K562 (cell line): Measurements from ENCODE around the gene TSC22D3. TPM values are rescaled to one million over a fixed set of nuclear protein-coding genes. Genes with fewer than 3 reads are reported as not detected.

ENCODE experiments used
- ATAC-seq: fragments of 200-7000 bp; cut with Tn5 transposase; 3 replicates; pipeline ENCODE4 v1.9.1; 2020; ENCODE audit warnings: moderate library complexity
- BruUV-seq: library from RNA; stranded (reverse); fragments of 400-500 nt; replicated peaks from 2 replicates; lab custom pipeline; 2021; lab: Mats Ljungman, UMichigan
- CTCF ChIA-PET: fragments of 300-600 bp; formaldehyde crosslinking; extraction: SDS; loops from one replicate; lab custom pipeline; 2021; ENCODE audit warnings: low intra/inter-chr PET ratio; lab: Yijun Ruan, JAX
- POLR2A ChIA-PET: fragments of 300-600, 350-650 bp; sonication (Branson Sonifier 250); formaldehyde crosslinking; extraction: SDS; loops from one replicate; lab custom pipeline; 2021; ENCODE audit warnings: antibody characterized with exemption, inconsistent platforms; lab: Yijun Ruan, JAX
- DNase-seq, 4 experiments: peaks; one replicate each; pipeline versions ENCODE4 v3.0.0 to v3.0.0-alpha.2; 2011 to 2018; ENCODE audit warnings: low spot score in 3 of 4, mixed read lengths in 3 of 4; ENCODE audit errors: extremely low read depth in 1 of 4
- FAIRE-seq: peaks from 2 replicates; lab custom pipeline; 2011; peaks lifted over from hg19 to GRCh38; lab: Jason Lieb, UNC
- H2AFZ ChIP-seq: 2 replicates; pipeline ENCODE4 v1.6.0; 2011; ENCODE audit warnings: low read depth, low read length, control low read depth, inconsistent platforms
- H3K27ac ChIP-seq: fragments of 200-600 bp; 3 replicates; pipeline ENCODE4 v1.8.0; 2011; ENCODE audit warnings: low read depth, mild to moderate bottlenecking, control low read depth, inconsistent platforms, low read length, moderate library complexity, mixed read lengths; ENCODE audit errors: extremely low read depth
- H3K27me3 ChIP-seq, 2 experiments: fragments of 300-600 bp in 1 of 2; 2 replicates in 1 of 2; 3 replicates in 1 of 2; pipeline versions ENCODE4 v1.6.0 to v1.8.0; 2011; ENCODE audit warnings: inconsistent platforms in 2 of 2, low read length in 2 of 2, mild to moderate bottlenecking in 1 of 2, mixed read lengths in 1 of 2, moderate library complexity in 1 of 2; ENCODE audit not compliant: control insufficient read depth in 2 of 2, insufficient read depth in 2 of 2
- H3K36me3 ChIP-seq: fragments of 300-600 bp; 3 replicates; pipeline ENCODE4 v1.8.0; 2011; ENCODE audit warnings: mild to moderate bottlenecking, low read length, inconsistent platforms; ENCODE audit not compliant: control insufficient read depth, insufficient read depth
- H3K4me1 ChIP-seq, 2 experiments: fragments of 200-600 bp in 1 of 2; replicated peaks in 1 of 2; 2 replicates in 1 of 2; 3 replicates in 1 of 2; pipeline versions ENCODE4 v1.5.1 to v1.8.0; 2011; ENCODE audit warnings: inconsistent platforms in 2 of 2, low read length in 2 of 2, mild to moderate bottlenecking in 1 of 2, mixed read lengths in 1 of 2, moderate library complexity in 1 of 2; ENCODE audit not compliant: control insufficient read depth in 2 of 2, insufficient read depth in 2 of 2
- H3K4me2 ChIP-seq: 2 replicates; pipeline ENCODE4 v1.6.1; 2011; ENCODE audit warnings: low read length, control low read depth, inconsistent platforms, mixed read lengths; ENCODE audit not compliant: insufficient read depth
- H3K4me3 ChIP-seq: fragments of 200-600 bp; sonication (generic), shearing (Covaris generic); 2 replicates; pipeline ENCODE4 v1.5.1; 2016; ENCODE audit warnings: control low read depth, inconsistent platforms
- H3K79me2 ChIP-seq: fragments of 200-600 bp; 3 replicates; pipeline ENCODE4 v1.8.0; 2011; ENCODE audit warnings: low read length, inconsistent platforms; ENCODE audit not compliant: control insufficient read depth, insufficient read depth
- H3K9ac ChIP-seq, 2 experiments: 2 replicates each; pipeline versions ENCODE4 v1.6.0 to v1.6.1; 2011; ENCODE audit warnings: low read depth in 2 of 2, low read length in 2 of 2, control low read depth in 1 of 2, inconsistent platforms in 1 of 2, mild to moderate bottlenecking in 1 of 2, mixed read lengths in 1 of 2; ENCODE audit not compliant: insufficient read depth in 1 of 2
- H3K9me1 ChIP-seq: one replicate; pipeline ENCODE4 v1.6.0; 2011; ENCODE audit warnings: inconsistent platforms, mild to moderate bottlenecking, low read length, moderate library complexity; ENCODE audit not compliant: control insufficient read depth, insufficient read depth
- H3K9me3 ChIP-seq: replicated peaks from 2 replicates; pipeline ENCODE4 v1.5.1; 2011; ENCODE audit warnings: low read depth, low read length, inconsistent platforms; ENCODE audit not compliant: control insufficient read depth, insufficient read depth
- H4K20me1 ChIP-seq: replicated peaks from 2 replicates; pipeline ENCODE4 v1.6.1; 2011; ENCODE audit warnings: low read length, inconsistent platforms, mixed read lengths; ENCODE audit not compliant: control insufficient read depth, insufficient read depth
- BRD9 ChIP-seq: fragments of 450-650 bp; IDR thresholded peaks from 2 replicates; pipeline ENCODE4 v1.6.1; 2018; ENCODE audit warnings: low read depth; ENCODE audit not compliant: partially characterized antibody
- CBX1 ChIP-seq: sonication (generic); IDR thresholded peaks from 2 replicates; pipeline ENCODE4 v1.6.1; 2016; ENCODE audit warnings: antibody characterized with exemption, low read depth, mild to moderate bottlenecking
- CBX5 ChIP-seq: IDR thresholded peaks from 2 replicates; pipeline ENCODE4 v1.6.1; 2014; ENCODE audit warnings: low read depth, borderline replicate concordance
- GTF2A2 ChIP-seq: IDR thresholded peaks from 2 replicates; pipeline ENCODE4 v1.6.1; 2016; ENCODE audit warnings: mild to moderate bottlenecking, missing genetic modification characterization, missing compliant biosample characterization
- NFIC ChIP-seq: fragments of 450-650 bp; IDR thresholded peaks from 2 replicates; pipeline ENCODE4 v1.6.1; 2017; ENCODE audit warnings: mild to moderate bottlenecking, inconsistent platforms
- ZMIZ1 ChIP-seq, 2 experiments: fragments of 150-350 bp in 1 of 2; IDR thresholded peaks; 2 replicates each; pipeline ENCODE4 v1.6.1; 2012 to 2016; ENCODE audit warnings: low read depth in 2 of 2, low read length in 2 of 2, mild to moderate bottlenecking in 1 of 2, moderate library complexity in 1 of 2
- WGBS: fragments of 100-300 bp; shearing (Covaris generic); methylation state at CpG from one replicate; pipeline ENCODE4 v1.1.6; 2016; ENCODE audit warnings: low coverage, mixed read lengths; ENCODE audit not compliant: insufficient coverage; ENCODE audit errors: missing lambda C conversion rate; 5-methylcytosine and 5-hydroxymethylcytosine counted together
- in situ Hi-C: fragments of 300-500 bp; cut with MboI; formaldehyde crosslinking; loops from 4 replicates; pipeline ENCODE4 v1.15.0; 2018; ENCODE audit warnings: inconsistent platforms, mixed read lengths
- intact Hi-C: fragments of 100-400 bp; cut with micrococcal nuclease; formaldehyde crosslinking; loops from 2 replicates; pipeline ENCODE4 v1.14.2; 2022
- polyA plus RNA-seq, 8 experiments: library from polyadenylated mRNA; depleted of rRNA in 4 of 8; stranded (reverse) in 5 of 8; unstranded in 3 of 8; fragments of >200 nt; fragmentation: Nextera tagmentation in 2 of 8; fragmentation: Illumina TruSeq in 1 of 8; extraction: Ambion mirVana in 2 of 8; extraction: Trizol in 1 of 8; gene quantifications; 2 replicates each; pipeline versions ENCODE4 v1.2.1 to v1.2.3, GENCODE V29; 2011 to 2014; ENCODE audit warnings: inconsistent platforms in 1 of 8, missing spikeins in 1 of 8
- total RNA-seq, 7 experiments: library from RNA; depleted of rRNA in 6 of 7; stranded (reverse); fragments of >200 nt in 6 of 7; fragmentation: Illumina TruSeq in 2 of 7; extraction: Trizol in 2 of 7; gene quantifications; 2 replicates each; pipeline versions ENCODE4 v1.2.1 to v1.2.3, GENCODE V29; 2011 to 2021; ENCODE audit warnings: low replicate concordance in 1 of 7
- TF ChIP-seq, protein P1 (sequence below): sonication (generic); formaldehyde crosslinking; IDR thresholded peaks from 2 replicates; pipeline ENCODE4 v1.8.0; 2022; ENCODE audit warnings: mild to moderate bottlenecking, low read depth, missing genetic modification reagents
- TF ChIP-seq, protein P2 (sequence below): sonication (generic); formaldehyde crosslinking; IDR thresholded peaks from 2 replicates; pipeline ENCODE4 v1.8.0; 2023; ENCODE audit warnings: mild to moderate bottlenecking, missing genetic modification reagents

TSC22D3 gene
- total and polyA plus RNA-seq, 9 of the 15 experiments (the other 6 are each of a cell fraction or from before 2014, with no cell fraction given): 0.48 to 3.0 (median 0.87) TPM

GRCh38 chrX:107739541-107739940 lies 36.0 kb downstream of the TSC22D3 start:
- Histone ChIP-seq H2AFZ (no peak overlapping the region), H3K36me3 (no peaks in the 10 kb centered on the region), H3K27me3 (0 out of 5 replicates have a peak, but pooled peaks cover 0 to 11% of the 10 kb centered on the region in 2 experiments), H3K9me3 (no peaks in the 10 kb centered on the region), H3K4me1 (peaks cover 12 to 18% of the 10 kb centered on the region in 2 experiments; a peak in 4 of 5 replicates), H3K4me2 (no peak overlapping the region), H4K20me1 (no peaks in the 10 kb centered on the region), H3K79me2 (no peaks in the 10 kb centered on the region), H3K4me3 (no peak overlapping the region), H3K27ac (no peak overlapping the region), H3K9me1 (no peaks in the 10 kb centered on the region), H3K9ac (no peak overlapping the region)
- FAIRE-seq: no peak
- no peak for DNase-seq
- ChIA-PET CTCF (no interaction called here), POLR2A (no interaction called here)
- in situ Hi-C loops (no loop called here), intact Hi-C loops (no loop called here)
- no peak for ATAC-seq
- TF ChIP-seq, protein P1, sequence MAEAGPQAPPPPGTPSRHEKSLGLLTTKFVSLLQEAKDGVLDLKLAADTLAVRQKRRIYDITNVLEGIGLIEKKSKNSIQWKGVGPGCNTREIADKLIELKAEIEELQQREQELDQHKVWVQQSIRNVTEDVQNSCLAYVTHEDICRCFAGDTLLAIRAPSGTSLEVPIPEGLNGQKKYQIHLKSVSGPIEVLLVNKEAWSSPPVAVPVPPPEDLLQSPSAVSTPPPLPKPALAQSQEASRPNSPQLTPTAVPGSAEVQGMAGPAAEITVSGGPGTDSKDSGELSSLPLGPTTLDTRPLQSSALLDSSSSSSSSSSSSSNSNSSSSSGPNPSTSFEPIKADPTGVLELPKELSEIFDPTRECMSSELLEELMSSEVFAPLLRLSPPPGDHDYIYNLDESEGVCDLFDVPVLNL (CRISPR knock-in tag): no peak
- no peak for TF ChIP-seq CBX5
- no peak for TF ChIP-seq NFIC
- no peak for TF ChIP-seq BRD9
- TF ChIP-seq GTF2A2: no peak
- TF ChIP-seq, protein P2, sequence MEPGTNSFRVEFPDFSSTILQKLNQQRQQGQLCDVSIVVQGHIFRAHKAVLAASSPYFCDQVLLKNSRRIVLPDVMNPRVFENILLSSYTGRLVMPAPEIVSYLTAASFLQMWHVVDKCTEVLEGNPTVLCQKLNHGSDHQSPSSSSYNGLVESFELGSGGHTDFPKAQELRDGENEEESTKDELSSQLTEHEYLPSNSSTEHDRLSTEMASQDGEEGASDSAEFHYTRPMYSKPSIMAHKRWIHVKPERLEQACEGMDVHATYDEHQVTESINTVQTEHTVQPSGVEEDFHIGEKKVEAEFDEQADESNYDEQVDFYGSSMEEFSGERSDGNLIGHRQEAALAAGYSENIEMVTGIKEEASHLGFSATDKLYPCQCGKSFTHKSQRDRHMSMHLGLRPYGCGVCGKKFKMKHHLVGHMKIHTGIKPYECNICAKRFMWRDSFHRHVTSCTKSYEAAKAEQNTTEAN: no peak
- no peak for TF ChIP-seq CBX1
- TF ChIP-seq ZMIZ1 (IDR thresholded peaks at IDR 0.05; ENCODE audit: low read depth in 2 of 2, low read length in 2 of 2): no peak
- no TSS peak for BruUV-seq
- 36% methylated on average over 3 of the region's 3 CpGs for WGBS
